Measurements from ENCODE around the gene ALKBH6. TPM values are rescaled to one million over a fixed set of nuclear protein-coding genes. Genes with fewer than 3 reads are reported as not detected.

ALKBH6 gene
- total and polyA plus RNA-seq, 2 of the 8 experiments (the other 6 are each of a cell fraction or from before 2014, with no cell fraction given) = 19.2 to 33.3 TPM

GRCh38 chr19:35959968-35960320 is 54.1 kb downstream of the ALKBH6 start:
- Histone ChIP-seq H2BK5ac (ENCODE audit: low read depth, low read length) (no peak overlapping the region), H3K4me1 (replicated peaks in 1 of 4; ENCODE audit: control insufficient read depth in 3 of 4, insufficient read depth in 4 of 4, low read length in 3 of 4) (peaks cover 0 to 7% (median 3%) of the 10 kb centered on the region in 4 experiments; a peak in 4 of 7 replicates), H3K4me2 (ENCODE audit: insufficient read depth in 1 of 2, low read depth in 2 of 2, low read length in 2 of 2) (peak overlapping the region; percentile 55 to 75), H2BK12ac (ENCODE audit: low read depth, low read length) (no peak overlapping the region), H3K56ac (replicated peaks; ENCODE audit: insufficient read length, low read depth, low read length) (no peak overlapping the region), H2AK5ac (ENCODE audit: low read depth, low read length) (no peak overlapping the region), H3K9me3 (ENCODE audit: insufficient read depth in 2 of 2, low read depth in 1 of 2, low read length in 1 of 2) (no peaks in the 10 kb centered on the region), H4K91ac (replicated peaks; ENCODE audit: insufficient read length, low read length) (no peak overlapping the region), H4K8ac (ENCODE audit: extremely low read depth, insufficient read depth, low read length) (no peak overlapping the region), H3K18ac (ENCODE audit: extremely low read depth, low read length) (no peak overlapping the region), H3K79me2 (ENCODE audit: control insufficient read depth in 1 of 2, insufficient read depth in 2 of 2, low read length in 2 of 2) (no peaks in the 10 kb centered on the region), H3K23ac (ENCODE audit: insufficient read length) (no peak overlapping the region), H2BK20ac (ENCODE audit: low read length) (no peak overlapping the region), H3K9ac (replicated peaks in 1 of 4; ENCODE audit: extremely low read depth in 1 of 4, low read depth in 3 of 4, low read length in 3 of 4) (no peak overlapping the region), H3K27ac (ENCODE audit: low read depth, low read length) (no peak overlapping the region), H3K23me2 (ENCODE audit: low read depth, low read length) (peaks cover 3% of the 10 kb centered on the region; the same call in 1 of the 2 replicates), H3K79me1 (ENCODE audit: low read depth, low read length) (no peaks in the 10 kb centered on the region), H4K5ac (ENCODE audit: insufficient read length, low read depth, low read length) (no peak overlapping the region), H3K4ac (replicated peaks; ENCODE audit: insufficient read length, low read depth, low read length) (no peak overlapping the region), H2BK120ac (replicated peaks; ENCODE audit: low read depth, low read length) (no peak overlapping the region), H3K27me3 (replicated peaks in 1 of 4; ENCODE audit: control insufficient read depth in 3 of 4, extremely low read depth in 1 of 4, insufficient read depth in 3 of 4, low read length in 3 of 4) (peaks cover 13 to 31% (median 29%) of the 10 kb centered on the region in 4 experiments), H3K36me3 (ENCODE audit: control insufficient read depth in 2 of 4, insufficient read depth in 4 of 4, low read length in 3 of 4) (no peaks in the 10 kb centered on the region), H3K4me3 (ENCODE audit: extremely low read depth in 1 of 4, insufficient read depth in 2 of 4, low read depth in 3 of 4, low read length in 4 of 4) (peak overlapping the region in 2 of 4 experiments; percentile 6 to 51; a peak in 3 of 8 replicates), H2AFZ (ENCODE audit: low read length) (no peak overlapping the region), H2BK15ac (ENCODE audit: low read length) (no peak overlapping the region), H3K14ac (ENCODE audit: insufficient read length) (no peak overlapping the region), H4K20me1 (replicated peaks in 1 of 2; ENCODE audit: control insufficient read depth in 1 of 2, insufficient read depth in 2 of 2, low read length in 2 of 2) (peaks cover 0 to 9% of the 10 kb centered on the region in 2 experiments)
- WGBS, 2 experiments (ENCODE audit: extremely low coverage in 1 of 2, insufficient coverage in 1 of 2, insufficient read length in 1 of 2, insufficient replicate concordance in 2 of 2, low coverage in 1 of 2, low lambda C conversion rate in 2 of 2, missing lambda C conversion rate in 1 of 2) = 71% methylated on average over 20 of the region's 20 CpGs; no CpG with 5 or more reads in 1 of the 2 experiments
- FAIRE-seq (no peak), DNase-seq (ENCODE audit: low read depth in 1 of 2, low spot score in 2 of 2) (peak in 1 of 2 experiments; percentile 65)
- ChIA-PET CTCF (ENCODE audit: partially characterized antibody) (interaction anchor here (1.2 to 6.6 kb wide), 4 partner anchors 11 to 101 kb away, joined by 3 to 47 read pairs (median 8); no protein-coding TSS in a partner anchor), POLR2A (ENCODE audit: partially characterized antibody) (interaction anchor here (1.6 kb wide), 1 partner anchor 34 kb away, joined by 4 read pairs; no protein-coding TSS in a partner anchor)
- TF ChIP-seq SIRT6 (IDR thresholded peaks at IDR 0.05; ENCODE audit: low read length) (no peak), ATF3 (IDR thresholded peaks at IDR 0.05; ENCODE audit: insufficient read depth, low read depth, low read length) (no peak), CREB1 (IDR thresholded peaks at IDR 0.05) (peak; percentile 48; the same call in 1 of the 2 replicates), POLR2AphosphoS5 (IDR thresholded peaks at IDR 0.05; ENCODE audit: low read depth, low read length) (no peak)
